HFFc6 (cell line): ENCODE data around the gene FAM171A1. TPM values are rescaled to one million over a fixed set of nuclear protein-coding genes. Genes with fewer than 3 reads are reported as not detected.

Experiments
- DNase-seq: peaks from one replicate; pipeline ENCODE4 v3.0.0-alpha.2; 2018
- H3K27ac Mint-ChIP-seq: 2 replicates; pipeline ENCODE4 v1.8.0; 2020; ENCODE audit warnings: mild to moderate bottlenecking, mixed read lengths
- H3K27me3 Mint-ChIP-seq: 2 replicates; pipeline ENCODE4 v1.8.0; 2021; ENCODE audit warnings: mild to moderate bottlenecking, moderate library complexity, mixed read lengths; ENCODE audit not compliant: insufficient read depth
- H3K36me3 Mint-ChIP-seq: 2 replicates; pipeline ENCODE4 v1.8.0; 2021; ENCODE audit warnings: low read depth, mixed read lengths
- H3K4me1 Mint-ChIP-seq: 2 replicates; pipeline ENCODE4 v1.8.0; 2020; ENCODE audit warnings: low read depth, mixed read lengths
- H3K4me3 Mint-ChIP-seq: 2 replicates; pipeline ENCODE4 v1.8.0; 2020; ENCODE audit warnings: mild to moderate bottlenecking, moderate library complexity, mixed read lengths
- H3K9me3 Mint-ChIP-seq: 2 replicates; pipeline ENCODE4 v1.8.0; 2020; ENCODE audit warnings: mild to moderate bottlenecking, mixed read lengths
- CTCF ChIP-seq: fragments of 200-600 bp; sonication (generic); IDR thresholded peaks from 2 replicates; pipeline ENCODE4 v1.5.0; 2021; ENCODE audit warnings: antibody characterized with exemption, mild to moderate bottlenecking
- total RNA-seq, 6 experiments: library from RNA; stranded (reverse); fragmentation: NEBNext Ultra II Directional; extraction: Animal tissue kit (Norgen Biotek cat#: 25700); gene quantifications; 2 replicates in 1 of 6; 3 replicates in 5 of 6; pipeline ENCODE4 v1.2.3, GENCODE V29; 2021

FAM171A1 gene
- total RNA-seq, 6 experiments from 2014 or later, result 33.4 to 60.7 (median 48.6) TPM

- Mint-ChIP-seq H3K27ac (no peak overlapping the region), H3K4me3 (no peak overlapping the region), H3K9me3 (no peaks in the 10 kb centered on the region), H3K4me1 (peaks cover 33% of the 10 kb centered on the region), H3K36me3 (no peaks in the 10 kb centered on the region), H3K27me3 (no peaks in the 10 kb centered on the region)
- no peak for TF ChIP-seq CTCF
- DNase-seq, result no peak
These were observed 74.4 kb downstream of the FAM171A1 start for GRCh38 chr10:15296701-15297100.

- H3K4me1 Mint-ChIP-seq, result peaks cover 33% of the 10 kb centered on the region
These were observed 75.4 kb downstream of the FAM171A1 start for GRCh38 chr10:15295537-15296325.

DNA sequence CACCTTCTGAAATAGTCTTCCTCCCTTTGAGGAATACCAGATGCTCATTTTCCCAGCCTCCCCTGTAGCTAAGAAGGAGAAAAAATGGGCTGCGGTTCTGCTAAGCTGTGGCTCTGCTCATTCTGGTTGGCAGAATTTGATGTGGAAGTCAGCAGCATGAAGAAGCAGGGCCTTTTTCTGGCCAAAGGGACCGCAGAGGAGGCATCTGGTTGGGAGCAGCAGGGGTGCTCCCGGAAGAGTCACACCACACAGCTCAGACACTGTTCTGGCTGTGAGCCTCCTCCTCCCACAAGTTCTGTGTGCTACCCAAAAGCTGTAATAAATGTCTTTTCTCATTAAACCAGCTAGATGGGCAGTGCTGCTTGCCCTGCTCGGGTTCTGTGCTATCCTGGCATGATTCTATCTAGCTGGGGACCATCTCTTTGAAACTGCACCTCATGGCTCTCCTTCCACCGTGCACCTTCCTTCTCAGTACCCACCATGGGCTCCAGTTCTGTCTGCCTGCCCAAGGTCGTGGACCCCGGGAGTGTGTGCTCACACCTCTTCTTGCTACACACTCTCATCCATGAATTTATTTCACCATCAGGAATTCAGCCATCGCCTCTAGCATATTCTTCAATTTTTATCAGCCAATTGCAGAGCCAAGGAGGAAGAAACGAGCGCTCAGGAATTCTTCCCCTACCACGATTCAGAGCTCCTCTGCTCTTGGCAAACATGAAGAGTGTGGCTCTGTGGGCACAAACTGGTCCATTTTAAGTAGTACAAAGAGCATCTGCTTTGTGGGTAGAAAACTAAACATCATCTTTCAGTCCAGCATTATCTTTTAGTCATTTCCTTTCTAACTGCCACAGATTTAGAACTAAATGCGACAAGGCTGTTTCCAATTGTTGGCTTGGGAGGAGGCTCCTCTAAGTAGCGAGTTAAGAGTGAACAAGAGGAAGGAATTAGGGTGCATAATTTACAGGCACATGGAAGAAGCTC is 76.9 kb downstream of the FAM171A1 start:
- H3K4me1 Mint-ChIP-seq, result peaks cover 33% of the 10 kb centered on the region
- no peaks in the 10 kb centered on the region for H3K9me3 Mint-ChIP-seq
- no peaks in the 10 kb centered on the region for H3K36me3 Mint-ChIP-seq
- no peaks in the 10 kb centered on the region; the same call in 1 of the 2 replicates for H3K27me3 Mint-ChIP-seq
- peak overlapping the region; percentile 79 for H3K27ac Mint-ChIP-seq
- no peak for TF ChIP-seq CTCF
- DNase-seq, result peak; percentile 11
- peak overlapping the region; percentile 75 for H3K4me3 Mint-ChIP-seq

More at GRCh38 chr10:15295537-15296325, 75.4 kb downstream of the FAM171A1 start:
- TF ChIP-seq CTCF, result no peak
- H3K9me3 Mint-ChIP-seq, result no peaks in the 10 kb centered on the region
- H3K36me3 Mint-ChIP-seq, result no peaks in the 10 kb centered on the region
- DNase-seq, result no peak
- H3K27ac Mint-ChIP-seq, result peak overlapping the region; percentile 48
- H3K27me3 Mint-ChIP-seq, result no peaks in the 10 kb centered on the region; the same call in 1 of the 2 replicates
- H3K4me3 Mint-ChIP-seq, result peak overlapping the region; percentile 62; the same call in 1 of the 2 replicates

DNA sequence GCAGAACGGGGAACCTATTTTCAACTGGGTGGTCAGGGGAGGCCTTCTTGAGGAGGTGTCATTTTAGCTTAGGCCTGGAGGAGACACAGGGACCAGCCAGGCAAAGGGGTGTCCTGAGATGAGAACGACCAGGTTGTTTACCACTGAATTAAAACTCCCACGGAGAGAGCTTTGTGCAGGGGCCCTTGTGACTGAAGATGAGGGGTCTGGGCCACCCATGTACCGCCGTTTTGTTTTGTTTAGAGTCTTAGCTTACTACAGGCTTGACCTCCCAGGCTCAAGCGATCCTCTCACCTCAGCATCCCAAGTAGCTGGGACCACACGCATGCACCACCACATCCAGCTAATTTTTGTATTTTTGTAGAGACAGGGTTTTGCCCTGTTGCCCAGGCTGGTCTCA is 80.4 kb downstream of the FAM171A1 start:
- TF ChIP-seq CTCF, result no peak
- Mint-ChIP-seq H3K27me3 (no peaks in the 10 kb centered on the region; the same call in 1 of the 2 replicates), H3K4me3 (no peak overlapping the region), H3K9me3 (no peaks in the 10 kb centered on the region), H3K4me1 (peaks cover 29% of the 10 kb centered on the region), H3K27ac (no peak overlapping the region), H3K36me3 (no peaks in the 10 kb centered on the region)
- DNase-seq, result no peak

- H3K4me3 Mint-ChIP-seq, result no peak overlapping the region
- DNase-seq, result no peak
- H3K36me3 Mint-ChIP-seq, result no peaks in the 10 kb centered on the region
- H3K4me1 Mint-ChIP-seq, result peaks cover 24% of the 10 kb centered on the region
- H3K27ac Mint-ChIP-seq, result no peak overlapping the region
- no peaks in the 10 kb centered on the region for H3K9me3 Mint-ChIP-seq
- no peaks in the 10 kb centered on the region; the same call in 1 of the 2 replicates for H3K27me3 Mint-ChIP-seq
- no peak for TF ChIP-seq CTCF
These were observed 80.9 kb downstream of the FAM171A1 start for GRCh38 chr10:15290150-15290549.
